HL-60 (cell line): Measurements from ENCODE around the gene BCL2A1.

Experiments used
- DNase-seq, 2 experiments: peaks; one replicate each; pipeline ENCODE4 v3.0.0-alpha.2; 2010 to 2020; ENCODE audit warnings: low read depth in 1 of 2, low spot score in 1 of 2
- H3K27ac ChIP-seq: fragments of 250-450 bp; sonication (Bioruptor Pico); replicated peaks from 2 replicates; pipeline ENCODE4 v1.5.1; 2020; ENCODE audit warnings: mild to moderate bottlenecking, moderate library complexity
- H3K27me3 ChIP-seq: fragments of 250-450 bp; sonication (Bioruptor Pico); 2 replicates; pipeline ENCODE4 v1.5.1; 2021; ENCODE audit warnings: mild to moderate bottlenecking, moderate library complexity; ENCODE audit not compliant: insufficient read depth, poor library complexity, severe bottlenecking
- H3K4me3 ChIP-seq: replicated peaks from 2 replicates; pipeline ENCODE4 v1.5.1; 2011; ENCODE audit warnings: mild to moderate bottlenecking, control low read depth, low read length; ENCODE audit not compliant: insufficient read depth
- GABPA ChIP-seq: IDR thresholded peaks from 2 replicates; pipeline ENCODE4 v1.6.1; 2012; ENCODE audit warnings: low read depth
- POLR2AphosphoS5 ChIP-seq: IDR thresholded peaks from 2 replicates; pipeline ENCODE4 v1.6.1; 2012; ENCODE audit warnings: low read depth
- SPI1 ChIP-seq: IDR thresholded peaks from 2 replicates; pipeline ENCODE4 v1.6.1; 2012; ENCODE audit warnings: low read depth, mild to moderate bottlenecking, borderline replicate concordance
- TF ChIP-seq, protein P1 (sequence below): IDR thresholded peaks from 2 replicates; pipeline ENCODE4 v1.6.1; 2012; ENCODE audit warnings: low read depth; ENCODE audit not compliant: insufficient replicate concordance
- TF ChIP-seq, protein P2 (sequence below): IDR thresholded peaks from one replicate; pipeline ENCODE4 v1.5.1; 2011; ENCODE audit warnings: low read length, control low read depth, inconsistent platforms; ENCODE audit not compliant: insufficient read depth

Gene BCL2A1

DNA sequence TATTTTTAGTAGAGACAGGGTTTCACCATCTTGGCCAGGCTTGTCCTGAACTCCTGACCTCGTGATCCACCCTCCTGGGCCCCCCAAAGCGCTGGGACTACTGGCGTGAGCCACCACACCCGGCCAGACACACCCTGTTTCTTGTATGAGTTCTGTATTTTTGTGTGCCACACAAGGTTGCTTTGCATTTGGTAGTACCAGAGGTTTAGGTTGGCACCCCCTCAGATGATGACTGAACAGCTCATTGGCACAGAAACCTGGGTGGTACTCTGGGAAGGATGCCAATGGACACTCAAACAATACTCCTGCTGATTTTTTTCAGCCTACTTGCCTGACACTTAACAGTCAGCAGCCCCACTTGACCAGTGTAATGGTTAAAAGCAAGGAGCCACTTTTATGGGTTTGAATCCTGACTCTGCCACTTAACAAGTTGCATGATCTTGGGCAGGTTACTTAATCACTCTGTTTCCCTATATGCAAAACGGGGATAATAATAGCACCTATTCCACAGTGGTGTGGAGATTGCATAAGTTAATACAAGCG is 39.2 kb upstream of the BCL2A1 start:
- Histone ChIP-seq H3K27ac (no peak overlapping the region), H3K27me3 (no peaks in the 10 kb centered on the region), H3K4me3 (no peak overlapping the region)
- TF ChIP-seq, protein P1, sequence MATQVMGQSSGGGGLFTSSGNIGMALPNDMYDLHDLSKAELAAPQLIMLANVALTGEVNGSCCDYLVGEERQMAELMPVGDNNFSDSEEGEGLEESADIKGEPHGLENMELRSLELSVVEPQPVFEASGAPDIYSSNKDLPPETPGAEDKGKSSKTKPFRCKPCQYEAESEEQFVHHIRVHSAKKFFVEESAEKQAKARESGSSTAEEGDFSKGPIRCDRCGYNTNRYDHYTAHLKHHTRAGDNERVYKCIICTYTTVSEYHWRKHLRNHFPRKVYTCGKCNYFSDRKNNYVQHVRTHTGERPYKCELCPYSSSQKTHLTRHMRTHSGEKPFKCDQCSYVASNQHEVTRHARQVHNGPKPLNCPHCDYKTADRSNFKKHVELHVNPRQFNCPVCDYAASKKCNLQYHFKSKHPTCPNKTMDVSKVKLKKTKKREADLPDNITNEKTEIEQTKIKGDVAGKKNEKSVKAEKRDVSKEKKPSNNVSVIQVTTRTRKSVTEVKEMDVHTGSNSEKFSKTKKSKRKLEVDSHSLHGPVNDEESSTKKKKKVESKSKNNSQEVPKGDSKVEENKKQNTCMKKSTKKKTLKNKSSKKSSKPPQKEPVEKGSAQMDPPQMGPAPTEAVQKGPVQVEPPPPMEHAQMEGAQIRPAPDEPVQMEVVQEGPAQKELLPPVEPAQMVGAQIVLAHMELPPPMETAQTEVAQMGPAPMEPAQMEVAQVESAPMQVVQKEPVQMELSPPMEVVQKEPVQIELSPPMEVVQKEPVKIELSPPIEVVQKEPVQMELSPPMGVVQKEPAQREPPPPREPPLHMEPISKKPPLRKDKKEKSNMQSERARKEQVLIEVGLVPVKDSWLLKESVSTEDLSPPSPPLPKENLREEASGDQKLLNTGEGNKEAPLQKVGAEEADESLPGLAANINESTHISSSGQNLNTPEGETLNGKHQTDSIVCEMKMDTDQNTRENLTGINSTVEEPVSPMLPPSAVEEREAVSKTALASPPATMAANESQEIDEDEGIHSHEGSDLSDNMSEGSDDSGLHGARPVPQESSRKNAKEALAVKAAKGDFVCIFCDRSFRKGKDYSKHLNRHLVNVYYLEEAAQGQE: no peak
- TF ChIP-seq, protein P2, sequence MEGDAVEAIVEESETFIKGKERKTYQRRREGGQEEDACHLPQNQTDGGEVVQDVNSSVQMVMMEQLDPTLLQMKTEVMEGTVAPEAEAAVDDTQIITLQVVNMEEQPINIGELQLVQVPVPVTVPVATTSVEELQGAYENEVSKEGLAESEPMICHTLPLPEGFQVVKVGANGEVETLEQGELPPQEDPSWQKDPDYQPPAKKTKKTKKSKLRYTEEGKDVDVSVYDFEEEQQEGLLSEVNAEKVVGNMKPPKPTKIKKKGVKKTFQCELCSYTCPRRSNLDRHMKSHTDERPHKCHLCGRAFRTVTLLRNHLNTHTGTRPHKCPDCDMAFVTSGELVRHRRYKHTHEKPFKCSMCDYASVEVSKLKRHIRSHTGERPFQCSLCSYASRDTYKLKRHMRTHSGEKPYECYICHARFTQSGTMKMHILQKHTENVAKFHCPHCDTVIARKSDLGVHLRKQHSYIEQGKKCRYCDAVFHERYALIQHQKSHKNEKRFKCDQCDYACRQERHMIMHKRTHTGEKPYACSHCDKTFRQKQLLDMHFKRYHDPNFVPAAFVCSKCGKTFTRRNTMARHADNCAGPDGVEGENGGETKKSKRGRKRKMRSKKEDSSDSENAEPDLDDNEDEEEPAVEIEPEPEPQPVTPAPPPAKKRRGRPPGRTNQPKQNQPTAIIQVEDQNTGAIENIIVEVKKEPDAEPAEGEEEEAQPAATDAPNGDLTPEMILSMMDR: no peak
- TF ChIP-seq GABPA (no peak), POLR2AphosphoS5 (no peak), SPI1 (no peak)
- no peak for DNase-seq

DNA sequence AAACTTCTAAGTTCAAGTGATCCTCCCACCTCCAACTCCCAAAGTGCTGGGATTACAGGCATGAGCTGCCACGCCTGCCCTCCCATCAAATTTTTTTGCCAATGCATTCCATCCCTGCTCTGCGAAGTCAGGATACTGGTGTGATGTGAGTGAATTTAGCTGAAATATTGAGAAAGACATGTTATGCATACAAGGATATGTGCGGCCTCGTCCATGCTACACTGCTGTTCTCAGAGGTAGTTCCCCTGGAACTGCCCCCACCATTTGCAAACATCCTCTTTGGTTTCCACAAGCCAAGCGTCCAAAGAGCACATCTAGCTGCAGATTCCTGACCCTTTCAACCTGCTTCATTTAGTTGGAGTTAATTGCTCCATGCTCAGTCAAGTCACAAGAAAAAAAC is 36.5 kb upstream of the BCL2A1 start:
- Histone ChIP-seq H3K27me3 (no peaks in the 10 kb centered on the region), H3K27ac (no peak overlapping the region), H3K4me3 (no peak overlapping the region)
- TF ChIP-seq GABPA: no peak
- TF ChIP-seq POLR2AphosphoS5: no peak
- TF ChIP-seq, protein P1: no peak
- TF ChIP-seq, protein P2: no peak
- no peak for TF ChIP-seq SPI1
- DNase-seq: no peak

DNA sequence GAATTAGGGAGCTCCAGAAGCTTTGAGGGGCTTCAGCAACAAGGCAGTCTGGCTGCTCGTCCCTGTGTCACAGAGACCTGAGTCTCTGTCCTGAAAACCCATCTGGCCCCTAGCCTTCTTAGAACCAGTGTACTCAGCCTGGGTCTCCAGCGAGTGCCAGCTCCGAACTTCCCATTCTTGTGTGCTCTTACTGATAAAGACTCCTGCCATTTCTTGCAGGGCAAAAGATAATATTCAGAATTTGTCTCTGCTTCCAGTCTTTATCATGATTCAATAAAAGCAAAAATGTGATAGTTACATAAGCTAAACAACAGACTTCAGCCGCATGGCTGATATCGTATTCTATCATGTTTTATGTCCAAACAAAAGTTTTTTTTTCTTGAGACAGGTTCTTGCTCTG is 36.0 kb upstream of the BCL2A1 start:
- Histone ChIP-seq H3K4me3 (no peak overlapping the region), H3K27me3 (no peaks in the 10 kb centered on the region), H3K27ac (no peak overlapping the region)
- DNase-seq: no peak
- no peak for TF ChIP-seq SPI1
- TF ChIP-seq, protein P2: no peak
- no peak for TF ChIP-seq GABPA
- TF ChIP-seq, protein P1: no peak
- TF ChIP-seq POLR2AphosphoS5: no peak
